K562 (cell line): ENCODE results near the gene FAM168B. TPM values are rescaled to one million over a fixed set of nuclear protein-coding genes. Genes with fewer than 3 reads are reported as not detected.
A peak's percentile ranks its signal among the peaks of the same experiment; 100 is the strongest.

ENCODE experiments used
- ARID1B ChIP-seq: fragments of 450-650 bp; IDR thresholded peaks from 2 replicates; pipeline ENCODE4 v1.6.1; 2016; ENCODE audit warnings: antibody characterized with exemption, mild to moderate bottlenecking, inconsistent platforms
- ASH1L ChIP-seq: fragments of 450-650 bp; IDR thresholded peaks from 2 replicates; pipeline ENCODE4 v1.6.1; 2018; ENCODE audit warnings: borderline replicate concordance, mild to moderate bottlenecking, low read depth; ENCODE audit not compliant: partially characterized antibody
- CBFA2T2 ChIP-seq: fragments of 450-650 bp; conservative IDR thresholded peaks from 2 replicates; pipeline ENCODE4 v1.6.1; 2017; ENCODE audit warnings: mild to moderate bottlenecking
- CBX5 ChIP-seq: IDR thresholded peaks from 2 replicates; pipeline ENCODE4 v1.6.1; 2014; ENCODE audit warnings: low read depth, borderline replicate concordance
- CTBP1 ChIP-seq: fragments of 450-650 bp; IDR thresholded peaks from 2 replicates; pipeline ENCODE4 v1.6.1; 2016; ENCODE audit warnings: borderline replicate concordance
- MYC ChIP-seq, 2 experiments: fragments of 250-450 bp in 1 of 2; sonication (Bioruptor Pico) in 1 of 2; IDR thresholded peaks; 2 replicates each; pipeline versions ENCODE4 v1.5.1 to v1.6.1; 2012 to 2021; ENCODE audit warnings: low read depth in 2 of 2, borderline replicate concordance in 1 of 2, improper control_type of control experiment in 1 of 2, low read length in 1 of 2, mild to moderate bottlenecking in 1 of 2, moderate library complexity in 1 of 2
- NRF1 ChIP-seq, 2 experiments: fragments of 450-650 bp; IDR thresholded peaks in 1 of 2; conservative IDR thresholded peaks in 1 of 2; 2 replicates each; pipeline ENCODE4 v1.6.1; 2014; ENCODE audit warnings: mild to moderate bottlenecking in 2 of 2
- POLR2A ChIP-seq: fragments of 450-650 bp; conservative IDR thresholded peaks from 2 replicates; pipeline ENCODE4 v1.6.1; 2016
- RBM34 ChIP-seq: fragments of 200-400 bp; formaldehyde crosslinking; IDR thresholded peaks from 2 replicates; pipeline ENCODE4 v1.6.1; 2018; ENCODE audit warnings: low read length, borderline replicate concordance; ENCODE audit not compliant: insufficient read depth
- RFX5 ChIP-seq: IDR thresholded peaks from 2 replicates; pipeline ENCODE4 v1.6.1; 2011; ENCODE audit warnings: low read depth, mild to moderate bottlenecking, improper control_type of control experiment, low read length
- SIRT6 ChIP-seq: IDR thresholded peaks from one replicate; pipeline ENCODE4 v1.6.1; 2012; ENCODE audit warnings: low read depth, mild to moderate bottlenecking, control low read depth, inconsistent platforms, low read length, moderate library complexity
- SREBF2 ChIP-seq: sonication (generic); formaldehyde crosslinking; IDR thresholded peaks from 2 replicates; pipeline ENCODE4 v1.4.0; 2020; ENCODE audit warnings: mild to moderate bottlenecking, missing genetic modification reagents
- SUPT5H ChIP-seq: fragments of 450-650 bp; IDR thresholded peaks from 2 replicates; pipeline ENCODE4 v1.6.1; 2016
- TCF3 ChIP-seq: sonication (generic); formaldehyde crosslinking; IDR thresholded peaks from 2 replicates; pipeline ENCODE4 v1.4.0; 2020; ENCODE audit warnings: mild to moderate bottlenecking, missing genetic modification reagents
- TFAM ChIP-seq: fragments of 250-450 bp; sonication (Bioruptor Pico); conservative IDR thresholded peaks from 2 replicates; pipeline ENCODE4 v1.5.0; 2021; ENCODE audit warnings: mild to moderate bottlenecking, moderate library complexity
- ZNF140 ChIP-seq: fragments of 250-450 bp; sonication (Bioruptor Pico); IDR thresholded peaks from 2 replicates; pipeline ENCODE4 v1.8.0; 2021; ENCODE audit warnings: moderate library complexity, mild to moderate bottlenecking, inconsistent platforms
- ZNF589 ChIP-seq: fragments of 200-800 bp; sonication (Bioruptor generic); IDR thresholded peaks from 2 replicates; pipeline ENCODE4 v1.6.1; 2016; ENCODE audit warnings: low read depth, missing genetic modification characterization, missing compliant biosample characterization
- polyA plus RNA-seq, 8 experiments: library from polyadenylated mRNA; depleted of rRNA in 4 of 8; stranded (reverse) in 5 of 8; unstranded in 3 of 8; fragments of >200 nt; fragmentation: Nextera tagmentation in 2 of 8; fragmentation: Illumina TruSeq in 1 of 8; extraction: Ambion mirVana in 2 of 8; extraction: Trizol in 1 of 8; gene quantifications; 2 replicates each; pipeline versions ENCODE4 v1.2.1 to v1.2.3, GENCODE V29; 2011 to 2014; ENCODE audit warnings: inconsistent platforms in 1 of 8, missing spikeins in 1 of 8
- total RNA-seq, 7 experiments: library from RNA; depleted of rRNA in 6 of 7; stranded (reverse); fragments of >200 nt in 6 of 7; fragmentation: Illumina TruSeq in 2 of 7; extraction: Trizol in 2 of 7; gene quantifications; 2 replicates each; pipeline versions ENCODE4 v1.2.1 to v1.2.3, GENCODE V29; 2011 to 2021; ENCODE audit warnings: low replicate concordance in 1 of 7
- TF ChIP-seq, protein P1 (sequence below): sonication (generic); formaldehyde crosslinking; IDR thresholded peaks from 2 replicates; pipeline ENCODE4 v1.8.1; 2023; ENCODE audit warnings: missing genetic modification reagents, mild to moderate bottlenecking, borderline replicate concordance
- TF ChIP-seq, protein P2 (sequence below), 3 experiments: IDR thresholded peaks in 2 of 3; conservative IDR thresholded peaks in 1 of 3; 2 replicates each; pipeline ENCODE4 v1.5.1; 2011 to 2012; ENCODE audit warnings: low read length in 3 of 3, mild to moderate bottlenecking in 3 of 3, control low read depth in 2 of 3, improper control_type of control experiment in 1 of 3, inconsistent platforms in 1 of 3, low read depth in 1 of 3, mixed read lengths in 1 of 3, moderate library complexity in 1 of 3; ENCODE audit not compliant: insufficient read depth in 2 of 3
- TF ChIP-seq, protein P3 (sequence below): fragments of 250-450 bp; sonication (Bioruptor Pico); IDR thresholded peaks from 2 replicates; pipeline ENCODE4 v1.8.0; 2022; ENCODE audit warnings: moderate library complexity, mild to moderate bottlenecking, inconsistent platforms
- TF ChIP-seq, protein P4 (sequence below): sonication (generic); formaldehyde crosslinking; IDR thresholded peaks from 2 replicates; pipeline ENCODE4 v1.8.0; 2022; ENCODE audit warnings: mild to moderate bottlenecking, missing genetic modification reagents

The FAM168B gene
- total and polyA plus RNA-seq, 9 of the 15 experiments (the other 6 are each of a cell fraction or from before 2014, with no cell fraction given), result 3.3 to 76.0 (median 46.1) TPM

DNA sequence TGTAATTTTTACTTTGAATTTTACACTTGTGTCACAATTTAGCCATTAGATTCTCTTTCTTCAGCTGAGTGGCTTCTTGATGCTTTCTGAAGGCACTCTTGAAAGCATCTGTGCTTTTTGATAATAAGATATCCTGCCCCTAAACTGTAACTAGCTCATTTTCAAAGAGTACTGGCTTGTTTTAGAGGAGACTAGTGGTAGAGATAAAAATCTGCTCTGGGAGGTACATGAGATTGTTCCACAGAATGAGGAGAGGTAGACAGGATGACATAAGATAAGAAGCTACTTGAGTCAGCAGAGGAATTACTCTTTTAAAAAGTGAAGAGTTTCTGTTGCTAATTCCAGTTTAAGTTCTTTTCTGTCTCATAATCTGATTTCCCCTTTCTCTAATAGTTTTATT lies 22.5 kb upstream of the FAM168B start (continued):
- TF ChIP-seq, protein P1, sequence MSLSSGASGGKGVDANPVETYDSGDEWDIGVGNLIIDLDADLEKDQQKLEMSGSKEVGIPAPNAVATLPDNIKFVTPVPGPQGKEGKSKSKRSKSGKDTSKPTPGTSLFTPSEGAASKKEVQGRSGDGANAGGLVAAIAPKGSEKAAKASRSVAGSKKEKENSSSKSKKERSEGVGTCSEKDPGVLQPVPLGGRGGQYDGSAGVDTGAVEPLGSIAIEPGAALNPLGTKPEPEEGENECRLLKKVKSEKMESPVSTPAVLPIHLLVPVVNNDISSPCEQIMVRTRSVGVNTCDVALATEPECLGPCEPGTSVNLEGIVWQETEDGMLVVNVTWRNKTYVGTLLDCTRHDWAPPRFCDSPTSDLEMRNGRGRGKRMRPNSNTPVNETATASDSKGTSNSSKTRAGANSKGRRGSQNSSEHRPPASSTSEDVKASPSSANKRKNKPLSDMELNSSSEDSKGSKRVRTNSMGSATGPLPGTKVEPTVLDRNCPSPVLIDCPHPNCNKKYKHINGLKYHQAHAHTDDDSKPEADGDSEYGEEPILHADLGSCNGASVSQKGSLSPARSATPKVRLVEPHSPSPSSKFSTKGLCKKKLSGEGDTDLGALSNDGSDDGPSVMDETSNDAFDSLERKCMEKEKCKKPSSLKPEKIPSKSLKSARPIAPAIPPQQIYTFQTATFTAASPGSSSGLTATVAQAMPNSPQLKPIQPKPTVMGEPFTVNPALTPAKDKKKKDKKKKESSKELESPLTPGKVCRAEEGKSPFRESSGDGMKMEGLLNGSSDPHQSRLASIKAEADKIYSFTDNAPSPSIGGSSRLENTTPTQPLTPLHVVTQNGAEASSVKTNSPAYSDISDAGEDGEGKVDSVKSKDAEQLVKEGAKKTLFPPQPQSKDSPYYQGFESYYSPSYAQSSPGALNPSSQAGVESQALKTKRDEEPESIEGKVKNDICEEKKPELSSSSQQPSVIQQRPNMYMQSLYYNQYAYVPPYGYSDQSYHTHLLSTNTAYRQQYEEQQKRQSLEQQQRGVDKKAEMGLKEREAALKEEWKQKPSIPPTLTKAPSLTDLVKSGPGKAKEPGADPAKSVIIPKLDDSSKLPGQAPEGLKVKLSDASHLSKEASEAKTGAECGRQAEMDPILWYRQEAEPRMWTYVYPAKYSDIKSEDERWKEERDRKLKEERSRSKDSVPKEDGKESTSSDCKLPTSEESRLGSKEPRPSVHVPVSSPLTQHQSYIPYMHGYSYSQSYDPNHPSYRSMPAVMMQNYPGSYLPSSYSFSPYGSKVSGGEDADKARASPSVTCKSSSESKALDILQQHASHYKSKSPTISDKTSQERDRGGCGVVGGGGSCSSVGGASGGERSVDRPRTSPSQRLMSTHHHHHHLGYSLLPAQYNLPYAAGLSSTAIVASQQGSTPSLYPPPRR, result no peak
- TF ChIP-seq TCF3 (CRISPR knock-in tag) (no peak), NRF1 (conservative IDR thresholded peaks at IDR 0.05 in 1 of 2, IDR thresholded peaks at IDR 0.05 in 1 of 2) (no peak), ASH1L (no peak), SUPT5H (no peak), ZNF140 (no peak), RFX5 (no peak), MYC (IDR thresholded peaks at IDR 0.05; ENCODE audit: low read depth, low read length) (no peak), MYC (CRISPR knock-in tag; IDR thresholded peaks at IDR 0.05; ENCODE audit: borderline replicate concordance, low read depth) (no peak), ARID1B (peak; percentile 56), TFAM (CRISPR knock-in tag) (no peak), POLR2A (no peak), SIRT6 (no peak), ZNF589 (no peak), CBX5 (no peak), SREBF2 (CRISPR knock-in tag) (no peak), CTBP1 (peak; percentile 49; the same call in 1 of the 2 replicates), RBM34 (no peak), CBFA2T2 (peak; percentile 39; the same call in 1 of the 2 replicates)
- TF ChIP-seq, protein P2, sequence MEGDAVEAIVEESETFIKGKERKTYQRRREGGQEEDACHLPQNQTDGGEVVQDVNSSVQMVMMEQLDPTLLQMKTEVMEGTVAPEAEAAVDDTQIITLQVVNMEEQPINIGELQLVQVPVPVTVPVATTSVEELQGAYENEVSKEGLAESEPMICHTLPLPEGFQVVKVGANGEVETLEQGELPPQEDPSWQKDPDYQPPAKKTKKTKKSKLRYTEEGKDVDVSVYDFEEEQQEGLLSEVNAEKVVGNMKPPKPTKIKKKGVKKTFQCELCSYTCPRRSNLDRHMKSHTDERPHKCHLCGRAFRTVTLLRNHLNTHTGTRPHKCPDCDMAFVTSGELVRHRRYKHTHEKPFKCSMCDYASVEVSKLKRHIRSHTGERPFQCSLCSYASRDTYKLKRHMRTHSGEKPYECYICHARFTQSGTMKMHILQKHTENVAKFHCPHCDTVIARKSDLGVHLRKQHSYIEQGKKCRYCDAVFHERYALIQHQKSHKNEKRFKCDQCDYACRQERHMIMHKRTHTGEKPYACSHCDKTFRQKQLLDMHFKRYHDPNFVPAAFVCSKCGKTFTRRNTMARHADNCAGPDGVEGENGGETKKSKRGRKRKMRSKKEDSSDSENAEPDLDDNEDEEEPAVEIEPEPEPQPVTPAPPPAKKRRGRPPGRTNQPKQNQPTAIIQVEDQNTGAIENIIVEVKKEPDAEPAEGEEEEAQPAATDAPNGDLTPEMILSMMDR (IDR thresholded peaks at IDR 0.05 in 2 of 3, conservative IDR thresholded peaks at IDR 0.05 in 1 of 3; ENCODE audit: insufficient read depth in 2 of 3, low read depth in 1 of 3, low read length in 3 of 3), result no peak
- TF ChIP-seq, protein P3, sequence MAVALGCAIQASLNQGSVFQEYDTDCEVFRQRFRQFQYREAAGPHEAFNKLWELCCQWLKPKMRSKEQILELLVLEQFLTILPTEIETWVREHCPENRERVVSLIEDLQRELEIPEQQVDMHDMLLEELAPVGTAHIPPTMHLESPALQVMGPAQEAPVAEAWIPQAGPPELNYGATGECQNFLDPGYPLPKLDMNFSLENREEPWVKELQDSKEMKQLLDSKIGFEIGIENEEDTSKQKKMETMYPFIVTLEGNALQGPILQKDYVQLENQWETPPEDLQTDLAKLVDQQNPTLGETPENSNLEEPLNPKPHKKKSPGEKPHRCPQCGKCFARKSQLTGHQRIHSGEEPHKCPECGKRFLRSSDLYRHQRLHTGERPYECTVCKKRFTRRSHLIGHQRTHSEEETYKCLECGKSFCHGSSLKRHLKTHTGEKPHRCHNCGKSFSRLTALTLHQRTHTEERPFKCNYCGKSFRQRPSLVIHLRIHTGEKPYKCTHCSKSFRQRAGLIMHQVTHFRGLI, result no peak
- TF ChIP-seq, protein P4, sequence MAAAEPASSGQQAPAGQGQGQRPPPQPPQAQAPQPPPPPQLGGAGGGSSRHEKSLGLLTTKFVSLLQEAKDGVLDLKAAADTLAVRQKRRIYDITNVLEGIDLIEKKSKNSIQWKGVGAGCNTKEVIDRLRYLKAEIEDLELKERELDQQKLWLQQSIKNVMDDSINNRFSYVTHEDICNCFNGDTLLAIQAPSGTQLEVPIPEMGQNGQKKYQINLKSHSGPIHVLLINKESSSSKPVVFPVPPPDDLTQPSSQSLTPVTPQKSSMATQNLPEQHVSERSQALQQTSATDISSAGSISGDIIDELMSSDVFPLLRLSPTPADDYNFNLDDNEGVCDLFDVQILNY, result no peak
